Fibroblast of mammary gland (primary cell): ENCODE results near the gene WLS.

Experiments
- DNase-seq: peaks from one replicate; pipeline ENCODE4 v3.0.0-alpha.2; 2010; ENCODE audit warnings: low read depth
- H3K4me3 ChIP-seq: 2 replicates; pipeline ENCODE4 v1.5.1; 2011; ENCODE audit warnings: low read depth, mild to moderate bottlenecking, low read length, moderate library complexity; ENCODE audit not compliant: control insufficient read depth
- CTCF ChIP-seq: conservative IDR thresholded peaks from 2 replicates; pipeline ENCODE4 v1.5.1; 2011; ENCODE audit warnings: low read depth, low read length, inconsistent platforms; ENCODE audit not compliant: control insufficient read depth, insufficient read depth

WLS gene

GRCh38 chr1:68229650-68230483 lies 2.5 kb downstream of the WLS start:
- TF ChIP-seq CTCF = no peak
- peak overlapping the region; percentile 54 for H3K4me3 ChIP-seq
- no peak for DNase-seq

DNA sequence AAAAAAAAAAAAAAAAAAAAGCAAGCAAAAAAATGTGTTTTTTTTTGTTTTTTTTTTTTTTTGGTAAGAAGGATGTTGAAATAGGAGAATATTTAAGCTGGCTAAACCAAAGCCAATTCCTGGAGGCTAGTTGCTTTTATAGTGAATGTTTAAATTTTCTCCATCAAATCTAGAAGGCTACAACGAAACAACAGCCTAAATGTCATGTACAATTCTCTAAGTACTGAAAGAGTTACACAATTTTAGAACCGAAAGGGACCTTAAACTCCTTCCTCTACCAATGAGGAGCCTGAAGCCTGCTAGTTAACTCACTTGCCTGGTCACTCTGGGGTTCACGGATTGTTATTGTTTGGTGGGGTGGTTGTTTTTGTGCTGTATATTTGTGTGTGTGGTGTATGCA lies 3.5 kb downstream of the WLS start:
- no peak for TF ChIP-seq CTCF
- H3K4me3 ChIP-seq = no peak overlapping the region
- peak; percentile 42 for DNase-seq

- TF ChIP-seq CTCF = no peak
- H3K4me3 ChIP-seq = no peak overlapping the region
- DNase-seq = no peak
These were observed 4.7 kb downstream of the WLS start for GRCh38 chr1:68227598-68227997.

- peak; percentile 50 for DNase-seq
- TF ChIP-seq CTCF = no peak
- no peak overlapping the region for H3K4me3 ChIP-seq
These were observed 6.5 kb downstream of the WLS start for GRCh38 chr1:68225781-68226180.

DNA sequence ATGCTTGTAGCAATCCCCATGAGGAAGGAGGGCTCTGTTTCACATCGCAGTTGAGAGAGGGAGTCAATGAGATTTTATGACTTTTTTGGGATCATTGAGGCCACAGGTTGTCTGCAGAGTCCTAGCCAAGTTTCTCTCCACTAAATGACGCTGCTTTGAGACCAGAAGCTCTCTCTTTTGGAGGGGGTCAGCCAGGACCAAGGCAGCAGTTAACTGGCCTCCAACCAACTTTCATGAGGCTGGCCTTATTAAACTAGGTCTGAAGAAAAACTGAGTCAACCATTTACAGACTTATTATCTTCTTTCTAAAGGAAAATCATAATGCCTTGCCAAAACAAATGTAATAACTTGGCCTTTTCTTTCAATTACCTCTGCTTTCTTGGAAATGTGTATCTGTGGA lies 8.6 kb downstream of the WLS start:
- no peak for TF ChIP-seq CTCF
- H3K4me3 ChIP-seq = no peak overlapping the region
- no peak for DNase-seq

- peak; percentile 52 for DNase-seq
- no peak for TF ChIP-seq CTCF
- no peak overlapping the region for H3K4me3 ChIP-seq
These were observed 10.3 kb downstream of the WLS start for GRCh38 chr1:68221980-68222373.
